ELR (cell line): Measurements from ENCODE around the gene SYTL5.

Experiments
- DNase-seq: peaks from one replicate; pipeline ENCODE4 v3.0.0-alpha.2; 2015; ENCODE audit warnings: low read depth

SYTL5 gene

DNA sequence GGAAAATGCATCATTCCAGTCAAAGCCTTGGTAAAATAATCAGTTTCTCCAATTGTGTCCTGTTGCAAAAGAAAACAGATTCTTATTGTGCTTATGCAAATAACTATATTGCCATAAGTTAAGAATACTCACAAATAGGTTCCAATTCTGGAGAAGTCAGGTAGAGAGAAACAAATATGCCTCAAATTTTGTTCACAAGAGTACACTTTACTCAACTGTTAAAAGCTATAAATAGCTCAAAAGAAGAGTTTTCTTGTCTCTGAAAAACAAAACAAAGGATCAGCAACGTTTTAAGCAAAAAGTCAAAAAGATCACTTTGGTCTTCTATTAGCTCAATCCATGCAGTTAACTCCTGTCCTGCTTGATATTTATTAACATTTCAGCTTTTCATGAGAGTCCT is 21.9 kb downstream of the SYTL5 start:
- no peak for DNase-seq

DNA sequence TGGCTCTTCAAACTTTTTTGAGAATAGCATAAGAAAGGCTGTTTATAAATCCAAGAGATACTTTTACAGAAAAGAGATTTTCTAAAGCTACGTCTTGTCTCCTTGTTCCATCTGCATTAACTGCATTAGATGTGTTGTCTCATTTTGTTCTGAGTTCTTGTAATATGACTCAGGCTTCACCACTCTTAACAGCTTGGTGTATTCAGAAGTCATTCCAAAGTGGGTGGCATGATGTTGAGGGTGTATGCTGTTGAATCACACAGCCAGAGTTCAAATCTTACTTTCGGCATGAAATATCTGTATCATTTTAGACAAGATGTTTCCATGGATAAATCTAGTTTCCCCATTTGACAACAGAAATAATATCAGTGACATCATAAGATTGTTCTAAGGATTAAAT is 30.1 kb downstream of the SYTL5 start:
- peak; percentile 24 for DNase-seq

GRCh38 chrX:38038501-38038900 is 32.1 kb downstream of the SYTL5 start:
- DNase-seq: no peak

DNA sequence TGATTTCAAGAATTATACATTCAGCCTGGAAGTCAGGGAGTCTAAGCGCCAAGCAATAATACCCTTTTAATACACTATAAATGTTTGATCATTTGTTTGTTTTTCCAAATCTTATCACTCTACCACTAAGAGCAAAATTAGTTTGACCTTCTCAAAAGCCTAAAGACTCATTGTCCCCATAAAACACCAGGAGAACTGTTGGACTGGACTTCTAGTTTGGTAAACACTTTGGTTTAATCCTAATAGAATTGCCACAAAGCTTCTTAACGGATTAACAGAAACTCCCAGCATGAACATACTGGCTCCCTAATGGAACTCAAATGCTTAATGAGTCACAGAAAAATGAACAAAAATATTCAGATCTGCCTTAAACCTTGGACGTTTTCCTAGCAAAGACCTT is 34.9 kb downstream of the SYTL5 start:
- no peak for DNase-seq

GRCh38 chrX:38044701-38045100 is 38.3 kb downstream of the SYTL5 start:
- no peak for DNase-seq

DNA sequence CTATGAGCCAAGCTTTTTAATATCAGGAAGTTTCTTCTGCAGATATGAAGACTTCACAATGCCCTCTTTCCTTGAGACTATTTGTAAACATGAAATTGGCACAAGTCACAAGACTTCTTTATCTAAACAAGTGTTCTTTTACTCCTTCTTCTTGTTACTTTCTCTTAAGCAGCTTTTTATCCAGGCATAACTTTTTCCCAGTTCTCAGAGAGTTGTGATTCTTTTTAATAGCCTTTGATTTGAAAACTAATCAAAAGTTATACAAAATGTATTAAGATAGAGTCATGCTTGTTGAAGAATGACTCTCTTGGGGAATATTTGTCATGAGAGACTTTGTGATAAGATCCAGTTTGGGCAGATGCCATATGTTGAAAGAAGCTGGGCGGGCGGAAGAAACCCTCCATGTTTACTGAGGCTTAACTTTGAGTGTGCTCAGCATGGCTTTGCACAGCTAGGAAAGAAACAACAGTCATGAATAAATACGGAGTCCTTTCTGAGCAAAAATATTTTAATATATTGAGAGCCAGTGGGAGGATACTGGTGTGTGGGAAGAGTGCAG is 39.3 kb downstream of the SYTL5 start:
- no peak for DNase-seq

DNA sequence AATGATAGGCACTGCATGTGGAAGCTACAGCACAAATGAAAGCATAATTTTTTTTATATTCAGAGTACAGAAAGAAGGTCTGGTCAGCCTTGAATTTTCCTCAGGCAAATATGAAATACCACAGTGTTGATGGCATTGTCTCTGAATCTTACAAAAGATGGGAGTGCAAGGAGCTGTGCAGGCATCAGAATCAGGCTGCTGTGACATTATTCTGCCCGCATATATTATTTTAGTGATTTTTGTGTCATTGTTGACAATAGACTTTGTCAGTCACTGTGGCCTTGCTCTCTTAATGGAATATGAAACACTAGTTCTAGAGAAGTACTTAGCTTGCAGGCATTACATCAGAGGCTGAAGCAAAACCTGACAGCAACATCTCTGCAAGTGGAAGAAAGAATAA is 42.5 kb downstream of the SYTL5 start:
- DNase-seq: no peak

DNA sequence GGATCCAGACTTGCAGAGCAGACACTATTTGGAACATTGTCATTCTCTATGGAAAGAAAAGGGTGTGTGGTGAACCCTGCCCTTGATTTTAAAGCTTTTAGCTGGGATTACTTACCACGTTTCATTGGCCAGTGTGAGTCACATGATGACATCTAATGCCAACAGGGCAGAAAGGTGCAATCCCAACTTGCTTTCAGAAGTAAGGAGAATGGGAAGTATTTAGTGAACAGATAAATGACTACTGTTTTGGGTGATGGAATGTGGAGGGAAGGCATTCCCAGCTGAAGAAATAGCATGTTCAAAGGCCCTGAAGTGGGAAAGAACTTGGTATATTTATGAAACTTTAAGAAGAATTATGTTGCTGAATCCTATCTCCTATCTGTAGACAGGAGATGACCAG is 44.5 kb downstream of the SYTL5 start:
- no peak for DNase-seq

- peak; percentile 89 for DNase-seq
Observed at GRCh38 chrX:38052096-38052495, 45.7 kb downstream of the SYTL5 start.

- no peak for DNase-seq
Observed at GRCh38 chrX:38055170-38055847, 49.0 kb downstream of the SYTL5 start.

DNA sequence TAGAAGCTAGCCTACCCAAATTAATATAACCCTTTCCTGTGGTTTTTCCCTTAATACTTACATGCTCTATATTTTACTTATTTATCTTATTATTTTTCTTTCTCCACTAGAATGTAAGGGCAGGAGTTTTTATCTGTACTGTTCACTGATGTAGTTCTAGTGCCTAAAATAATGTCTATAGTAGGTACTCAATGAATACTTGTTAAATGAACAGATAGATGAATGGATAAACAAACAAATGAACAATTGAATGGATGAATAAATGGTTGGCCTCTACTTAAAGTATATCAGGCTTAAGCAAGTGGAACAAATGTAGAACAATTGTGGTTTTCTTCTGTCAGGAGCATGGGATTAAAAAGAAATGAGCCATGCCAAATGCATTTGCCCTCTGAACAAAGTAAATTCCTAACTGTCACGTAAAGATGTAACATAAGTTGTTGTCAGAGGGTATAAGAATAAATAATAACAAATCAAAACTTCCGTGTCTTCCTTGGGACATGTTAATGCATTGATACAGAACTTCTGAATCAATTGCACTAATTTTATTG is 54.1 kb downstream of the SYTL5 start:
- DNase-seq: peak; percentile 62

DNA sequence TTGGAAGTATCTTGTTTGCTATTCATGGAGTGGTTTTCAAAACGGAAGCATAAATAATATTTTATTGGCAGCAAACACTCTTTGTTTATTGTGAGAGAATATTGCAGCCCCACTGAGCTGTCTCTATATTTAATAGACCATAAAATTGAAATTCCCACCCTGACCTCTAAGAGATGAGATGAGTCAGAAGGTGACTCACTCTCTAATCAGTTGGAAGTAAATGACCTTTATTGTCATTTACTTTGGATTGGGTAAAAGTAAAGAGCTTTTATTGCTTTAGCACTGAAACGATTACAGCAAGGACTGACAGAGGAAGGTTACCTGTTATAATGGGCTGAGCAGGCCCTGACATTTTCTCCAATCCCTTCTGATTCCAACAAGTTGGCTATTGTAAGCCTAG is 55.0 kb downstream of the SYTL5 start:
- DNase-seq: peak; percentile 82

GRCh38 chrX:38066934-38067333 is 60.6 kb downstream of the SYTL5 start:
- DNase-seq: no peak

- no peak for DNase-seq
Observed at GRCh38 chrX:38069273-38069672, 62.9 kb downstream of the SYTL5 start.

GRCh38 chrX:38069991-38070390 is 63.6 kb downstream of the SYTL5 start:
- no peak for DNase-seq

DNA sequence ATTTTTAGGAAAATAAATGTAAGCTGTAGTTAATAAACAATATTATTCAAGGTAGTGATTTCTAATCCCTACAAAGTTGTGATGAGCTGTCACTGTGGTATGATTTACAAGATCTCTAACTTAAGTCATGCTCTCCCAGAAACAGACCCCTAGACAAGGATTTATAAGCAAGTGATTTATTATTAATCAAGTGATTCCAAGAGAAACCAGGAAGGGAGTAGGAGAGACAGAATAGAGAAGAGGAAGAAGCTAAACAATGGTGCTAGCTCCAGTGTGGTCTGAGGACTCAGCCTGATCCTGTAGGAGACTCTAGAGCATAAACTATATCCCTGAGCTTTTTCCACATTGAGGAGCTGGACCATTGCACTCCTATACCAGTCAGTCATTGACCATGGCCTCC is 73.1 kb downstream of the SYTL5 start:
- no peak for DNase-seq

DNA sequence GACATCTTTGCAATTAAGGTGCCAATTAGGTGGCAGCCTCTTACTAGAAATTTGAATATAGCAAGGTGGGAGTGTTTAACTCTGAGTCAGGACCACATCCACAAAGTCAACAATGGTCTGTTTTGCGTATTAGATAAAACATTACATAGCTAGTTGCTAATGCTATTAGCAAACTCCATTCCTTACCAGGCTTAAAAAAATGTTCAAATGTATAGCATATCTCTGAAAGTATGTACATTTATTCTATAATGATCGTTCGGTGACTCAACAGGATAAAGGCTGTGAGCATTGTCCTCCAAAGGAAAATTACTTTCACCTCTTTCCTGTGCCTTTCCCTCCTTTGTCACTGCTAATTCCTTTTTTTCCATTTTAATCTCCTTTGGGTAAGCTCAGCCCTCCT is 74.5 kb downstream of the SYTL5 start:
- no peak for DNase-seq

DNA sequence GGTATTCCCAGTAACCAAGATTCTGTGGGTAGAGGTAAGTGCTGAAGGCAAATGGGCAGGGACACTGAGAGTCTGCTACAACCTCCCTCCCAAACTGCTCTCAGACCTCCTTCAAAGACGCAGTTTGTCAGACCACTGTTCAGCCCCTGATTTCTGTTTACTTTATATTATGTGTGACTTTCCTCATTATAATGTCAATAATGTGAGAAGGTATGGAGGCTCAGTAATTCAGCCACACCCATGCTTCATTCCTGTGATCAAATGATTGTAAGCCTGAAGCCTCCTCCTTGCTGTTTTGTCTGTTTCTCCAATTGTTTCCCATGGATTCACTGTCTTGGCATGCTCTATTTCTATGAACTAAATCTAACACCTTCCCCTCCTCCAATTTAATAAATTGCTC is 75.6 kb downstream of the SYTL5 start:
- no peak for DNase-seq

DNA sequence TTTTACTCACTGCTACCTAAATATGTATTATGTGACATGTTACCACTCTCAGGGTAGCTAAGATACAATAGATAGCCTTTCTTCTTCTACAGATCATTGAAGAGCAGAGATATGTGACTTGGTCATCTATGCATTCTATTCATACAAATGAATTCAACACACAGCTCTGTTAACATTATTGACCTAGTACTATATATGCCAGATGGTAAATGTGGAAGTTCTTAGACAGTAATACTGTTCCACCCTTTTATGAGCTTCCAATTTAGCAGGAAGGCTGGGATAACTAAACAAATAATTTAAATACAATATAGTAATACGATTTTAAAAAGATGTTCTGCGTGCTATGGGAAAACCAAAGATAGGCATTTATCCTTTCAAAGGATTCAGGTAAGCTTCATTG is 76.0 kb downstream of the SYTL5 start:
- DNase-seq: no peak

DNA sequence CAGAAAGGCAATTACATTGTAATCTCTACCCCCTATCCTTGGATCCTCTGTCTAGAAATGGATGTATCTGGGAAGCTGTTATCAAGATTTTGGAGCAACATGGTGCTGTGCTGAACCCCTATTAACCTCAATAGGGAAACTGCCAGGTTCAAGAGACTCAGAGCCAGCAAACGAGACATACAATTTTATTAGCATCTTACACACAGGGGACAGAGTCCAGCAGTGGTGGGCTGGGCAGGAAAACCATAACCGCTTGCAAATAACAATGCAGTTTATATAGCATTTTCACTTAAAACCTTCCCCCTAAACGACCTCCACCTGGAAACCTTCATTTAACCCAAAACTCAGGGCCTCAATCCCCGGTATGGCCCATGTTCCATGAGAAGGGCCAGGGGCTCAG is 79.5 kb downstream of the SYTL5 start:
- no peak for DNase-seq

DNA sequence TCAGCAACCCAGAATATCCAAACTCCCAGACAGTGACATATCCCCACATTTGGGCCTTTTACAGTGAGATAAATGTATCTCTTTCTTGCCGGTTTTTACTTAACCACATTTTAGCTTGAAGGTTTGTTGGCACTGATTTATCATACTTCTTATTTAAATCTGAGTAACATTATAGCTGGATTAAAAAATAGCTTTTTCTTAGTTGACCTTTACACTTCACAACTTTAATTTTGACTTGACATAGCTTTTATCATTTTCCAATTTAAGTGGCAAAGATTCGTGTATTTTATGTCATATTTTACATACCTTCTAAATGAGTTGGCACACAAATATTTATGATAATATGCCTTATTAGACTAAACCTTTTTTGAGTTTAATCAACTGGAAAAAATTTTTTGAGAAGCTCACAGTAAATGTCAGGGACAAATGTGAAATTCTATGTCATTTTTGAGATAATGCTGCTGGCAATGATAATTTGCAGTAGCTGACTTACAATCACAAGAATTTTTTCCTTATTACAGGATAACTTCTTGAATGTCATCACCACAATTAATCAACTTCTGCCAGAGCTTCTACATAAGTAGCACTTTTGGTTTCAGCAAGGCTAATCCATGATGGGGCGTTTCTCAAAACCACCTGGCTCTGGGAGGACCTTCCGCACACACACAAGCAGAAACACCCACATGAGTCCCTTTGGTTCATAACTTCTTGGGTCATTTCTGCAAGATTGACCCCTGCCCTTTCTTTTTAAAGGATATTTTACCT is 80.3 kb downstream of the SYTL5 start:
- no peak for DNase-seq

DNA sequence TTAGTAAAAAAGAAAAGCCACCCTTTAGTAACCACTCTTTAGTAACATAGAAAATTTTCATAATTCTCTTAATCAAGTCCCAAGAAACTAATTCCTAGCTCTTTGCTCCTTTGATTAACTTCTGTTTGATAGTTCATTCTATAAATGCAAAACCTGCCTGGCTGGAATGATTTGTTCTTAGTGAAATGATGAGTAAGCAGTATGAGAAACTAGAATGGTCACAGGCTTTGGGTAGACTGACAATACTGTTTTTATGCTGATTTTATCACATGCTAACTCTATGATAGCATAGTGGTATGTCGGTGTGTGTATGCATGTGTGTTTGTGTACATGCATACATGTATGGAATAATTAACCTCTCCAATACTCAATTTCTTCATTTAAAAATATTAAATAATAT is 81.2 kb downstream of the SYTL5 start:
- no peak for DNase-seq
